Measurements from ENCODE around the gene OR4F15. TPM values are rescaled to one million over a fixed set of nuclear protein-coding genes. Genes with fewer than 3 reads are reported as not detected.
"Not testable (repeated sequence)": the region's sequence is repeated elsewhere in the genome, so short reads cannot be mapped to it uniquely, and the experiment has no call there.

OR4F15 gene
- total RNA-seq, 1 experiment from 2014 or later, result not detected

GRCh38 chr15:101790748-101791147 is 21.3 kb upstream of the OR4F15 start:
- H3K9me3 ChIP-seq (ENCODE audit: control insufficient read depth in 1 of 2, insufficient read depth in 1 of 2, low read depth in 1 of 2, low read length in 2 of 2); H3K9ac ChIP-seq (ENCODE audit: low read length); H3K4me2 ChIP-seq (ENCODE audit: low read length); H4K20me1 ChIP-seq (ENCODE audit: insufficient read depth); H2AFZ ChIP-seq (ENCODE audit: low read depth, low read length, poor library complexity, severe bottlenecking); H3K79me2 ChIP-seq (ENCODE audit: insufficient read depth, low read length); H3K9me2 ChIP-seq (ENCODE audit: insufficient read depth); ATAC-seq; DNase-seq (ENCODE audit: low read depth, low spot score); H3K27ac ChIP-seq (ENCODE audit: low read depth, low read length); POLR2A ChIA-PET; H3K4me1 ChIP-seq (ENCODE audit: control insufficient read depth in 1 of 2, insufficient read depth in 2 of 2, low read length in 2 of 2); CTCF ChIA-PET; intact Hi-C loops (cut with micrococcal nuclease); BruUV-seq (replicated peaks); RAD21 ChIA-PET (ENCODE audit: low non-redundant PET in 1 of 2, low total read pairs in 2 of 2, uncharacterized antibody in 2 of 2, unreplicated experiment in 2 of 2); H3K4me3 ChIP-seq (replicated peaks in 1 of 2; ENCODE audit: low read depth in 1 of 2, low read length in 2 of 2); H3K36me3 ChIP-seq (ENCODE audit: control insufficient read depth in 1 of 2, insufficient read depth in 2 of 2, low read length in 2 of 2): not testable (repeated sequence)
- peaks cover 21% of the 10 kb centered on the region for H3K27me3 ChIP-seq (ENCODE audit: insufficient read depth, low read length)

- H3K36me3 ChIP-seq (ENCODE audit: control insufficient read depth in 1 of 2, insufficient read depth in 2 of 2, low read length in 2 of 2); H3K27ac ChIP-seq (ENCODE audit: low read depth, low read length); H3K4me2 ChIP-seq (ENCODE audit: low read length); DNase-seq (ENCODE audit: low read depth, low spot score); intact Hi-C loops (cut with micrococcal nuclease); CTCF ChIA-PET; H2AFZ ChIP-seq (ENCODE audit: low read depth, low read length, poor library complexity, severe bottlenecking); ATAC-seq; H3K9me2 ChIP-seq (ENCODE audit: insufficient read depth); H3K4me3 ChIP-seq (replicated peaks in 1 of 2; ENCODE audit: low read depth in 1 of 2, low read length in 2 of 2); H3K79me2 ChIP-seq (ENCODE audit: insufficient read depth, low read length); H4K20me1 ChIP-seq (ENCODE audit: insufficient read depth); POLR2A ChIA-PET; H3K4me1 ChIP-seq (ENCODE audit: control insufficient read depth in 1 of 2, insufficient read depth in 2 of 2, low read length in 2 of 2); H3K9me3 ChIP-seq (ENCODE audit: control insufficient read depth in 1 of 2, insufficient read depth in 1 of 2, low read depth in 1 of 2, low read length in 2 of 2); RAD21 ChIA-PET (ENCODE audit: low non-redundant PET in 1 of 2, low total read pairs in 2 of 2, uncharacterized antibody in 2 of 2, unreplicated experiment in 2 of 2); H3K9ac ChIP-seq (ENCODE audit: low read length); BruUV-seq (replicated peaks): not testable (repeated sequence)
- H3K27me3 ChIP-seq (ENCODE audit: insufficient read depth, low read length), result peaks cover 33% of the 10 kb centered on the region
These were observed 18.0 kb upstream of the OR4F15 start for GRCh38 chr15:101793981-101794380.

GRCh38 chr15:101795455-101795854 is 16.5 kb upstream of the OR4F15 start:
- no peak overlapping the region for H3K27ac ChIP-seq (ENCODE audit: low read depth, low read length)
- intact Hi-C loops (cut with micrococcal nuclease), result no loop called here
- no peaks in the 10 kb centered on the region for H3K4me1 ChIP-seq (ENCODE audit: control insufficient read depth in 1 of 2, insufficient read depth in 2 of 2, low read length in 2 of 2)
- H4K20me1 ChIP-seq (ENCODE audit: insufficient read depth), result no peaks in the 10 kb centered on the region
- ATAC-seq (no peak), DNase-seq (ENCODE audit: low read depth, low spot score) (no peak)
- H3K79me2 ChIP-seq (ENCODE audit: insufficient read depth, low read length), result no peaks in the 10 kb centered on the region
- TF ChIP-seq YY1 (IDR thresholded peaks at IDR 0.05; ENCODE audit: extremely low read depth, insufficient replicate concordance, low read depth, low read length), result no peak
- no peak overlapping the region for H3K4me3 ChIP-seq (replicated peaks in 1 of 2; ENCODE audit: low read depth in 1 of 2, low read length in 2 of 2)
- ChIA-PET CTCF (no interaction called here), POLR2A (no interaction called here), RAD21 (ENCODE audit: low non-redundant PET in 1 of 2, low total read pairs in 2 of 2, uncharacterized antibody in 2 of 2, unreplicated experiment in 2 of 2) (no interaction called here)
- H3K9ac ChIP-seq (ENCODE audit: low read length), result no peak overlapping the region
- H3K4me2 ChIP-seq (ENCODE audit: low read length), result no peak overlapping the region
- BruUV-seq (replicated peaks), result no TSS peak
- H3K9me3 ChIP-seq (ENCODE audit: control insufficient read depth in 1 of 2, insufficient read depth in 1 of 2, low read depth in 1 of 2, low read length in 2 of 2), result no peaks in the 10 kb centered on the region
- no peaks in the 10 kb centered on the region for H3K36me3 ChIP-seq (ENCODE audit: control insufficient read depth in 1 of 2, insufficient read depth in 2 of 2, low read length in 2 of 2)
- peaks cover 37% of the 10 kb centered on the region for H3K27me3 ChIP-seq (ENCODE audit: insufficient read depth, low read length)
- H2AFZ ChIP-seq (ENCODE audit: low read depth, low read length, poor library complexity, severe bottlenecking), result no peak overlapping the region
- no peaks in the 10 kb centered on the region for H3K9me2 ChIP-seq (ENCODE audit: insufficient read depth)

Measured in HCT116 (cell line).